ENCODE data around the gene B4GALT3. TPM values are rescaled to one million over a fixed set of nuclear protein-coding genes. Genes with fewer than 3 reads are reported as not detected.

The B4GALT3 gene
- total and polyA plus RNA-seq, 9 of the 15 experiments (the other 6 are each of a cell fraction or from before 2014, with no cell fraction given), result 31.2 to 103 (median 46.1) TPM

GRCh38 chr1:161132410-161133219 is 44.7 kb downstream of the B4GALT3 start, which contains the start of gene DEDD (continued):
- TF ChIP-seq TFAP4 (CRISPR knock-in tag; IDR thresholded peaks at IDR 0.05; ENCODE audit: borderline replicate concordance), result peak; percentile 96

- DNase-seq (ENCODE audit: extremely low read depth in 1 of 4, low spot score in 3 of 4) (peak in 2 of 4 experiments; percentile 26 to 43), FAIRE-seq (peak; percentile 40), ATAC-seq (peak; percentile 13; the same call in 1 of the 3 replicates)
- intact Hi-C loops (cut with micrococcal nuclease) (loop anchor here (1.0 to 10.0 kb wide), 4 partner anchors 12 to 407 kb away; partner anchors contain the start of gene PPOX), in situ Hi-C loops (cut with MboI) (no loop called here)
- peaks cover 7 to 15% of the 10 kb centered on the region in 2 experiments; a peak in 3 of 5 replicates for H3K4me1 ChIP-seq (replicated peaks in 1 of 2; ENCODE audit: control insufficient read depth in 2 of 2, insufficient read depth in 2 of 2, low read length in 2 of 2)
- H3K4me2 ChIP-seq (ENCODE audit: insufficient read depth, low read length), result peak overlapping the region; percentile 97
- peaks cover 40% of the 10 kb centered on the region for H3K36me3 ChIP-seq (ENCODE audit: control insufficient read depth, insufficient read depth, low read length)
- peak overlapping the region; percentile 57 for H3K4me3 ChIP-seq
- no peaks in the 10 kb centered on the region for H3K9me1 ChIP-seq (ENCODE audit: control insufficient read depth, insufficient read depth, low read length)
- 4% methylated on average over 13 of the region's 22 CpGs for WGBS (ENCODE audit: insufficient coverage, low coverage, missing lambda C conversion rate)
- H3K9ac ChIP-seq (ENCODE audit: insufficient read depth in 1 of 2, low read depth in 2 of 2, low read length in 2 of 2), result peak overlapping the region; percentile 90
- H3K79me2 ChIP-seq (ENCODE audit: control insufficient read depth, insufficient read depth, low read length), result peaks cover 59% of the 10 kb centered on the region
- no peaks in the 10 kb centered on the region for H3K27me3 ChIP-seq (ENCODE audit: control insufficient read depth in 2 of 2, insufficient read depth in 2 of 2, low read length in 2 of 2)
- BruUV-seq (replicated peaks), result no TSS peak
- peak overlapping the region; percentile 89 for H3K27ac ChIP-seq (ENCODE audit: extremely low read depth, low read depth, low read length)
- H3K9me3 ChIP-seq (replicated peaks; ENCODE audit: control insufficient read depth, insufficient read depth, low read depth, low read length), result no peaks in the 10 kb centered on the region
- no peaks in the 10 kb centered on the region for H4K20me1 ChIP-seq (replicated peaks; ENCODE audit: control insufficient read depth, insufficient read depth, low read length)
- POLR2A ChIA-PET, result interaction anchor here (0.5 to 4.2 kb wide), 15 partner anchors 7 to 289 kb away, joined by 3 to 20 read pairs (median 4); partner anchors contain the start of genes NIT1, PFDN2, PPOX and UFC1
- H2AFZ ChIP-seq (ENCODE audit: low read depth, low read length), result peak overlapping the region; percentile 94
- CTCF ChIA-PET (ENCODE audit: low intra/inter-chr PET ratio), result no interaction called here
- TF ChIP-seq SUPT5H (IDR thresholded peaks at IDR 0.05), result peak; percentile 23
- TF ChIP-seq BCOR (IDR thresholded peaks at IDR 0.05), result 0 out of 2 replicates have a peak, but pooled peaks have one; percentile 23
- TF ChIP-seq ZNF282 (CRISPR knock-in tag; IDR thresholded peaks at IDR 0.05), result no peak
- TF ChIP-seq MCM3 (IDR thresholded peaks at IDR 0.05), result no peak
- peak in 1 of 2 experiments; percentile 88; a peak in 2 of 4 replicates for TF ChIP-seq HDAC1 (IDR thresholded peaks at IDR 0.05)
- no peak for TF ChIP-seq RBM39 (optimal IDR thresholded peaks at IDR 0.05; ENCODE audit: low read depth, low read length)
- TF ChIP-seq POLR2G (IDR thresholded peaks at IDR 0.05; ENCODE audit: low read depth, low read length), result no peak
- TF ChIP-seq ZNF696 (CRISPR knock-in tag; conservative IDR thresholded peaks at IDR 0.05), result no peak
- TF ChIP-seq PURB (CRISPR knock-in tag; IDR thresholded peaks at IDR 0.05; ENCODE audit: low read depth), result no peak
- TF ChIP-seq DLX4 (CRISPR knock-in tag; IDR thresholded peaks at IDR 0.05), result no peak
- TF ChIP-seq RBBP5 (IDR thresholded peaks at IDR 0.05; ENCODE audit: borderline replicate concordance, insufficient read depth, low read length, poor library complexity, severe bottlenecking), result peak; percentile 7
- TF ChIP-seq NBN (IDR thresholded peaks at IDR 0.05; ENCODE audit: low read depth), result peak; percentile 79; the same call in 1 of the 2 replicates
- peak; percentile 79; the same call in 1 of the 2 replicates for TF ChIP-seq ZBTB7A (IDR thresholded peaks at IDR 0.05; ENCODE audit: borderline replicate concordance, control insufficient read depth, low read depth, low read length)
- TF ChIP-seq TSC22D4 (tag; IDR thresholded peaks at IDR 0.05), result 0 out of 2 replicates have a peak, but pooled peaks have one; percentile 18
- peak; percentile 51 to 70; a peak in 2 of 4 replicates for TF ChIP-seq ARNT (IDR thresholded peaks at IDR 0.05)
Observed at GRCh38 chr1:161131523-161132409, 45.5 kb downstream of the B4GALT3 start.

Measured in K562 (cell line).